Skin of body (tissue), 3 donors: ENCODE data around the gene CCDC30. TPM values are rescaled to one million over a fixed set of nuclear protein-coding genes. Genes with fewer than 3 reads are reported as not detected.

ENCODE experiments used
- DNase-seq: peaks from one replicate; lab custom pipeline; 2025; lab: John Stamatoyannopoulos, UW
- small RNA-seq: library from RNA; depleted of rRNA; stranded (forward); fragments of <200 nt; gene quantifications from one replicate; pipeline ENCODE3, GENCODE V24; 2014; ENCODE audit warnings: low replicate concordance
- total RNA-seq: library from RNA; depleted of rRNA; stranded (reverse); fragments of >200 nt; gene quantifications from one replicate; pipeline ENCODE4 v1.2.3, GENCODE V29; 2014

The CCDC30 gene
- total RNA-seq, 1 donor from 2014 or later, result 1.8 TPM

DNA sequence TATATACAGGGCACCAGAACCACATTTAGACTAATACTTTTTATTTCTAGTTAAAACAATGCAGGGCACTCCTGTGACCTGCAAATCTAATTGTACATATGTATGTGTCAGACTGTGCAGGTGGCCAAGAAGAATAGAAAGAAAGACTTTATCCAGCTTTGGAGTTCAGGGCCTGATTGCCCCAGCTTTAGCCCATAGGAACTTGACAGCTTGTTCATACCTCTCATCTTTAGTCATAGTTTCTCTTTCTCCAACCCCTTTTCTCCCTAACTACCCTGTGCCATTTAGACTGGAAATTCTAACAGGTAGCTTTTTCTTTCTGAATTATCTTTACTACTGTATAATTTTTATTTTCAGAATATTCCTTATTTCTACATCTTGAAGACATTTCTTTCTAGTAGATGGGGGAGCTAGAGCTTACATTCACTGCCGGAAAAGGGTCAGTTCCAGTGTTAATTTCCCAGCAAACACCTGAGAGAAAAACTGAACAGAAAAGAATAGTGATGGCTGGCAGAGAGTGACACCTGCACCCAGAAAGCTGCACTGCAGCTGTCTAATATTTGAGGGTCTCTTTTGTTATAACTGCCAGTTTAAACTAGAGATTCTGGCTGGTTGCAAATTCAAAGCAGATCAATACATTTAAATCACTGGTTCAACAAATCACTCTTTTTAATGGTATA lies 227.5 kb downstream of the CCDC30 start:
- DNase-seq, result no peak

DNA sequence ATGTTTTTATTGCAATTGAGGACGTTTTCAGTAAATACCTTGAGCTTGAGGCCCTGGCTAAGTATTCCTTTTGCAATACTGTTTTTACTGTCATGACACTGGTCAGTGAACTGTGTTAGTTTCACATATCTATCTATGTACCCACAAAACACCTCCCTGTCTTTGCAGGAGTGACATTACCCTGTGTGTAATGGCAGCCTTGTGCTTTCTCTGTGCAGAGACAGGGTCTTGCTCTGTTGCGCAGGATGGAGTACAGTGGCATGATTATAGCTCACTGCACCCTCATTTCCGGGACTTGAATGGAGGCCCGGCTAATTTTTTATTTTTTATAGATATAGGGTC lies 228.0 kb downstream of the CCDC30 start:
- DNase-seq, result no peak

DNA sequence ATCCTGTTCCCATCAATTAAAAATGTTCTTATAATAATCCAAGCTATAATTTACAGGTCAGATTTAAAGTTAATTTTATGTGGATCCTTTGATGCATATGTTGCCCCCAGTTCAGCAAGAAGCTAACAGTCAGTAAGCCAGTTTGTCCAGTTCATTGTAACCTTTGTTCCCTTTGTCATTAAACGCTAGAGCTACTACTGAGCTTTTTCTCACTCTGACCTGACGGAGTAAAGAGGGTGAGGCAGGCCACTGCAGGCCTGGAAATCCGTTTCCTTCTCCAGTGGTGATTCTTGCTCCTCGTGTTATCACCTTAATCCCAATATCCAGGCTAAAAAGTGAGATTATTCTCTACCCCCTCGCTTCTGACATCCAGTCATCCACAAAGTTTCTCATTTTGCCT lies 229.4 kb downstream of the CCDC30 start:
- no peak for DNase-seq

GRCh38 chr1:42692911-42693310 lies 229.8 kb downstream of the CCDC30 start:
- no peak for DNase-seq

GRCh38 chr1:42698081-42698813 lies 235.2 kb downstream of the CCDC30 start:
- no peak for DNase-seq

- no peak for DNase-seq
These were observed 236.9 kb downstream of the CCDC30 start for GRCh38 chr1:42700006-42700405.

DNA sequence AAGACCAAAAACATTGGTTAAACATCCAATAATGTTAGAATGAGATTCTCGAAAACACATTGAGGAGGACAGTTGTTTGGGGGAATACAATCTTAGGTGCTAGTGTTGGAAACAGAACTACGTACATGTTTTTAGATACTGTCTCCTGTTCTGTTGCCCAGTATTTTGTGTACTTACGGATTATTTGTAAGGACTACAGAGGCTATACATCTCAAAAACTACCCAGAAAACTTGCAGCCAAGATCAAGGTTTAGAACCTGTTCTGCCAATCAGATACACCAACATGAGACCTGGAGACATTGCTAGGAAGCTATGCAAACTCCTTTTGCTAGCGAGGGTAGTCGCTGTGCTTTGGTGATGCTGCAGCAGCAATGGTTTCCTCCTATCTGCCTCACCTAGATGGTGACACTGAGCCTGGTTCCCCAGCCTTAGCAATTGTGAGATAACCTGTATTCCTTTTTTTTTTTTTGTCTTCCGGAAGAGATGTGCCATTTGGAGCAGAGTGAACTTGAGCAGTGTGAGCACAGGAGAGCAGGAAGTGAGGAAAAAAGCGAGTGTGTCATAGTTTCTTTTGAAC lies 240.9 kb downstream of the CCDC30 start:
- no peak for DNase-seq

Small RNA genes lying within 50 kb of the gene (small RNA-seq; reads per million reads assigned to genes)
- not detected for gene RNU6-536P
- gene TMSB4XP1, result not detected

Other genes with a start within 250 kb of the CCDC30 start
- 60.5 TPM for gene FOXJ3, start 128.1 kb upstream of the CCDC30 start, total RNA-seq
- 0.10 TPM for gene RIMKLA, start 82.5 kb upstream of the CCDC30 start, total RNA-seq
- gene ZMYND12, start 7.3 kb upstream of the CCDC30 start, total RNA-seq, result 0.30 TPM
- gene PPCS, start 6.7 kb upstream of the CCDC30 start, total RNA-seq, result 26.3 TPM
- gene PPIH, start 195.1 kb downstream of the CCDC30 start, total RNA-seq, result 22.1 TPM
- gene YBX1, start 219.1 kb downstream of the CCDC30 start, total RNA-seq, result 297 TPM